Activated CD8-positive, alpha-beta T cell treated with anti-CD3 and anti-CD28 coated beads for 36 hours (primary cell): ENCODE data around the gene SACM1L. TPM values are rescaled to one million over a fixed set of nuclear protein-coding genes. Genes with fewer than 3 reads are reported as not detected.

Experiments
- ATAC-seq: fragments of 200-7000 bp; cut with Tn5 transposase; one replicate; pipeline ENCODE4 v1.10.0; 2021; ENCODE audit warnings: mild to moderate bottlenecking, moderate library complexity
- CTCF ChIA-PET: fragments of 350-600 bp; sonication (Branson Sonifier 250); formaldehyde crosslinking; loops from one replicate; lab custom pipeline; 2021; ENCODE audit warnings: antibody characterized with exemption; lab: Charles Lee
- POLR2A ChIA-PET: fragments of 350-600 bp; sonication (Branson Sonifier 250); formaldehyde crosslinking; loops from one replicate; lab custom pipeline; 2021; ENCODE audit warnings: antibody characterized with exemption; lab: Charles Lee
- DNase-seq: peaks from one replicate; pipeline ENCODE4 v3.0.0-alpha.2; 2020
- H3K27ac Mint-ChIP-seq: one replicate; pipeline ENCODE4 v1.8.0; 2021; ENCODE audit warnings: mild to moderate bottlenecking, mixed read lengths
- H3K27me3 Mint-ChIP-seq: one replicate; pipeline ENCODE4 v1.8.0; 2021; ENCODE audit warnings: mixed read lengths
- H3K36me3 Mint-ChIP-seq: one replicate; pipeline ENCODE4 v1.8.0; 2021; ENCODE audit warnings: low read depth, mixed read lengths
- H3K4me1 Mint-ChIP-seq: one replicate; pipeline ENCODE4 v1.8.0; 2021; ENCODE audit warnings: low read depth, mixed read lengths
- H3K4me3 Mint-ChIP-seq: one replicate; pipeline ENCODE4 v1.8.0; 2021; ENCODE audit warnings: mild to moderate bottlenecking, moderate library complexity, mixed read lengths
- H3K9me3 Mint-ChIP-seq: one replicate; pipeline ENCODE4 v1.8.0; 2021; ENCODE audit warnings: mixed read lengths
- CTCF ChIP-seq: fragments of 200-600 bp; IDR thresholded peaks from one replicate; pipeline ENCODE4 v1.8.0; 2022; ENCODE audit warnings: antibody characterized with exemption, mild to moderate bottlenecking
- intact Hi-C: fragments of 100-400 bp; cut with micrococcal nuclease; formaldehyde crosslinking; loops from one replicate; pipeline ENCODE4 v1.10.0; 2022
- total RNA-seq, 2 experiments: library from RNA; stranded (reverse); gene quantifications; one replicate each; pipeline ENCODE4 v1.2.3, GENCODE V29; 2021

SACM1L gene
- total RNA-seq, 2 experiments from 2014 or later = 52.6 to 56.0 TPM

GRCh38 chr3:45670436-45670835 lies 18.8 kb upstream of the SACM1L start:
- H3K27me3 Mint-ChIP-seq = no peaks in the 10 kb centered on the region
- H3K27ac Mint-ChIP-seq = no peak overlapping the region
- ChIA-PET CTCF (interaction anchor here (0.7 to 5.1 kb wide), 3 partner anchors 10 to 125 kb away, joined by 3 to 30 read pairs (median 3); no protein-coding TSS in a partner anchor), POLR2A (no interaction called here)
- no peaks in the 10 kb centered on the region for H3K9me3 Mint-ChIP-seq
- no peak for DNase-seq
- no peak for TF ChIP-seq CTCF
- peaks cover 53% of the 10 kb centered on the region for H3K36me3 Mint-ChIP-seq
- peaks cover 32% of the 10 kb centered on the region for H3K4me1 Mint-ChIP-seq
- H3K4me3 Mint-ChIP-seq = no peak overlapping the region
- ATAC-seq = no peak
- intact Hi-C loops = no loop called here

- DNase-seq (no peak), ATAC-seq (no peak)
- Mint-ChIP-seq H3K27ac (no peak overlapping the region), H3K4me1 (peaks cover 28% of the 10 kb centered on the region), H3K36me3 (peaks cover 53% of the 10 kb centered on the region), H3K4me3 (no peak overlapping the region), H3K27me3 (no peaks in the 10 kb centered on the region), H3K9me3 (no peaks in the 10 kb centered on the region)
- TF ChIP-seq CTCF = no peak
- ChIA-PET POLR2A (no interaction called here), CTCF (interaction anchor here (0.7 to 5.1 kb wide), 3 partner anchors 11 to 125 kb away, joined by 3 to 30 read pairs (median 3); no protein-coding TSS in a partner anchor)
- intact Hi-C loops = no loop called here
Observed at GRCh38 chr3:45670991-45671390, 18.2 kb upstream of the SACM1L start.

- DNase-seq (no peak), ATAC-seq (no peak)
- CTCF ChIA-PET = interaction anchor here (1.1 kb wide), 1 partner anchor 13 kb away, joined by 6 read pairs; no protein-coding TSS in a partner anchor
- Mint-ChIP-seq H3K9me3 (no peaks in the 10 kb centered on the region), H3K27me3 (no peaks in the 10 kb centered on the region), H3K4me1 (peaks cover 26% of the 10 kb centered on the region), H3K4me3 (no peak overlapping the region), H3K36me3 (peaks cover 54% of the 10 kb centered on the region), H3K27ac (no peak overlapping the region)
- POLR2A ChIA-PET = interaction anchor here (1.1 kb wide), 1 partner anchor 17 kb away, joined by 3 read pairs; no protein-coding TSS in a partner anchor
- intact Hi-C loops = no loop called here
- TF ChIP-seq CTCF = no peak
Observed at GRCh38 chr3:45673273-45673672, 15.9 kb upstream of the SACM1L start.

GRCh38 chr3:45676325-45677032 lies 12.7 kb upstream of the SACM1L start:
- Mint-ChIP-seq H3K9me3 (no peaks in the 10 kb centered on the region), H3K36me3 (peaks cover 41% of the 10 kb centered on the region), H3K27ac (peak overlapping the region; percentile 89), H3K4me1 (peaks cover 21% of the 10 kb centered on the region), H3K27me3 (no peaks in the 10 kb centered on the region), H3K4me3 (peak overlapping the region; percentile 51)
- intact Hi-C loops = no loop called here
- TF ChIP-seq CTCF = no peak
- POLR2A ChIA-PET = interaction anchor here (1.2 to 2.8 kb wide), 2 partner anchors 11 to 13 kb away, joined by 4 to 25 read pairs; partner anchors contain the start of gene SACM1L
- ATAC-seq = peak; percentile 64
- peak; percentile 24 for DNase-seq
- CTCF ChIA-PET = interaction anchor here (1.0 to 3.5 kb wide), 6 partner anchors 9 to 403 kb away, joined by 3 to 27 read pairs (median 6); partner anchors contain the start of gene SACM1L

- intact Hi-C loops = no loop called here
- CTCF ChIA-PET = interaction anchor here (1.0 to 3.5 kb wide), 6 partner anchors 10 to 402 kb away, joined by 3 to 27 read pairs (median 6); partner anchors contain the start of gene SACM1L
- DNase-seq (peak; percentile 72), ATAC-seq (peak; percentile 96)
- Mint-ChIP-seq H3K27me3 (no peaks in the 10 kb centered on the region), H3K4me3 (peak overlapping the region; percentile 51), H3K9me3 (no peaks in the 10 kb centered on the region), H3K4me1 (peaks cover 21% of the 10 kb centered on the region), H3K27ac (peak overlapping the region; percentile 89), H3K36me3 (peaks cover 39% of the 10 kb centered on the region)
- no peak for TF ChIP-seq CTCF
- POLR2A ChIA-PET = interaction anchor here (0.7 to 2.8 kb wide), 3 partner anchors 11 to 16 kb away, joined by 3 to 25 read pairs (median 4); partner anchors contain the start of gene SACM1L
Observed at GRCh38 chr3:45677033-45677446, 12.2 kb upstream of the SACM1L start.
